GM21423 (cell line): ENCODE data around the gene PPM1F.

Source experiments
- ATAC-seq: cut with Tn5 transposase; IDR thresholded peaks from one replicate; pipeline ENCODE4 v1.9.1; 2021; ENCODE audit warnings: mild to moderate bottlenecking, moderate library complexity; ENCODE audit not compliant: unreplicated experiment

The PPM1F gene

DNA sequence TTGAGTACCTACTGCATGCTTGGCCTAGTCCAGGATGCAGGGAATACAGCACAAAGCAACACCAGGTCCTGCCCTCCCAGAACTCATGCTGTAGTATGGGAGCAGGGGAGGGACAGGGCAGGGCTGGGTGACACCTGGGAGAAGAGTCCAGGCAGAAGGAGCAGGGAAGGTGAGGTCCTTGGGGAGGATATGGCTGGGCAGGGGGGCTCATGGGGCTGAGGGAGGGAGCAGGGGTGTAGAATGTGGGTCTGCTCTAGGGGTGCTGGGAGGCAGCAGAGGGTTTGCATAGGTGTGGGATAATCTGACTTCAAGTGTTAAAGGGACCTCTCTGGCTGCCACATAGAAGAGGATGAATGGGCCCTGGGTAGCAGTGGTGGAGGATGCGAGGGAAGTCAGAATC, 25.2 kb upstream of the PPM1F start:
- ATAC-seq, result no peak

DNA sequence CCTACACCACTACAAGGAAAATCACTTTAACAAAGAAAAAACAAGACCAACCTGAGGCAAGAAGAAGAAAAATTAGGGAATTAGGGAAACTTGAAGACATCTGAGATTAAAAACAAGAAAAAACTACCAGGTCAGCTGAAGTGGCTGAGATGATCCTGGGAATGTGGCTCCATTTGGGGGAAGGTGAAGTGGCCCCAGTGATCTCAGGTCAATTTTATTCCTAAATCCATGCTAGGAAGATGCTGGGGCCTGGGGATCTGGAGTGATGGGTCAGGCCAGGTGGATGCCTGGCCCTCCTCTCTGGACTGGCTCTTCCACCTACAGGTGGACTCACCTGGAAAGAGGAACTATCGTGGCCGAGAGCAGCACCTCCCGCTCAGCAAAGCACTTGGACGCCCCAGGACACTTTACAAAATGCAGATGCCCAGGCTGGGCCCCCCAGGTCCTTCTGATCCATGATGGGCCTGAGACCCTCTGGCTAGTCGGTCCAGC, 23.3 kb upstream of the PPM1F start:
- no peak for ATAC-seq

DNA sequence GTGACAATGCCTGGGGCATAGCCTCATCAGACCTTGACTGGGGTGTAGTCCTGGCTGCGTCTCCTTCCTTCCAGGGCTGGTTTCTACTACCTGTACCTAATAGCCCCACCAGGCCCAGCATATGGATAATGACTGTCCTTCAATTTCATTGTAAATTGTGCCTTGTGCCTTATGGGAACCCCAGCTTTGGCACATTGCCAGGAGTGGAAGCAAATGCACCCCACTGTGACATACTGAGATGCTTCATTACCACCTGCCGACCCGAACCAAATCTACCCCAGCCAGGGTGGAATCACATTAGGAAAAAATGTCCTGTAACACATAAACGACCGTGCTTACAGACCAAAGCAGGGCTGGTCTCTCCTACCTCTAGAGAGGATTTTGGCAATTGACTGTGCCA, 22.6 kb upstream of the PPM1F start:
- no peak for ATAC-seq

DNA sequence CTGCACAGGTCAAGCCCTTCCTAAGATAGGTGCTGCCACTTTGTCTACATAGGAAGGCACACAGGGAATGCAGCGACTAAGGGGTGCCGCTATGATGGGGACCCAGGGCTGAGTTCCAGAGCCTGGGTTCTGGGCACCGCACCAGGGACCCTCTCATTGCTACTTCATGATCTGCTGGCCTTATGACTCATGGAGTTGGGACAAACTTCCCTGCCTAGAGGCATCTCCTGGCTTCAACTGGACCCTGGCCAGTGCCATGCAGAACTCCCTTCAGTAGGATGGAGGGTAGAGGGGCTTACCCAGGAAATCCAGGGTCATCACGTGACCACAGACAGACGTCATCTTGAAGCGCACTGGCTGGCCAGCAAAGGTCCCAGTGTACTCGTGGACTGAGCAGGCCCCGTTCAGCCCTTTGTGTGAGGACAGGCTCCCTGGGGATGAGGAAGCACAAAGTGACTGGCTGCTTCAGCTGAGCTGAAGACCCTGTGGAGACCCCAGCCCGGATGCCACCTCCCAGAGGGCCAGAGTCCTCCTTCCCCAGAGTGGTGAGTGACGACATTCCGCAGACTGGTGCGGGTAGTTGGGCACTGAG, 21.5 kb upstream of the PPM1F start:
- no peak for ATAC-seq

DNA sequence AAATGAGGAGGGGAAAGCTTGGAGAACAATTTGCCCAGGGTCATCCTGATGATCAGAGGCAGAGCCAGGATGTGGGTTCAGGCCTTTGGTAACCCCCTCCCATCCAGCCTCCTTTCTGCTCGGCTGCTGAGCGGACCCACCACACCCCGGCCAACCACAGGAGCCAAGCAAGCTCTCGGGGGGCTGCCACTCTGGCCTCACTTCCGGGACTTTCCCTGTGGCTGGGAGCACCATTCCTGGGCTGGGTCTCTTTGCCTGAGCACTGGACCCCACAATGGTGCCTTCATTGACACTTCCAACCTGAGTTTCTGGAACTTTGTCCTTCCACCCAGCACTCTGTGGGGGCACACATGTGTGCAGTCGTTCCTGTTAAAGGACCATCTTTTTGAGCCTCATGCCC, 20.2 kb upstream of the PPM1F start:
- no peak for ATAC-seq

DNA sequence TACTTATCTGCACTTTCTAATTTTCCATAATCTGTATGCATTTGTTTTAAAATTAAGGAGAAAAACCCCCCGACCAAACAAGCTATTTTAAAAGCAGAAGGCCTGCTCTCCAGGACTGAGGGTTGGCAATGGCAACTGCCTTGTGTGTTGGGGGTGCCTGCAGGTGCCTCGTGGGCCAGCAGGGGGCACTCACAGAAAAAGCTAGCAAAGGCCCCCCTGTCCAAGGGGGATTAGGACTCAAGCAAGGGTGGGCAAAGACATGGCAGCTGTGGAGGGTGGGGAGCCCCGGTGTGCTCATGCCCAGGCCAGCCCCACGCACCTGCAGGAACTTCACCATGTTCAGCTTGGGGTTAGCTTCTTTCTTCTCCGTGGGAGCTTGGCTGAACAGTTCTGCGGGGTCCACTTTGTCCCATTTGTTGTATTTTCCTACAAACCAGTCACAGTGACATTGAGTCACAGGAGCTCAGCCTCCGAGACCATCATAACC, 19.7 kb upstream of the PPM1F start:
- no peak for ATAC-seq

DNA sequence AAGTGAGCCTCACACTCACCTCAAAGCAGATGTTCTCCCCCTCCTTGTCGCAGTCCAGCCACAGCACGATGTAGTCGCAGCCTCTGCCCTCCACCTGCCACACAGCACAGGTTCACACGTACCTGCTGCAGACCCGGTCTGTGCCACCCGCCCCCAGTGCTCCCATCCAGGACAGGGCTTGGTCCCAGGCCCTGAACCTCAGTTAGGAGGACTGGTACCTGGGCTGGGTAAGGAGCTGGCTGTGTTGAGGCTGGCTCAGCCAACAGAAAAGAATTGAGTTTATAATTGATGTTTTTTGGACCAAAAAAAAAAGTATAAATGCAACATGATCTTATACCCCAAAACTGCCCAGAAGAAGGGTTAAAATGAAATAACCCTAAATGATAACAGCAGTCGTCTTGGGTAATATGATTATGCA, 19.2 kb upstream of the PPM1F start:
- no peak for ATAC-seq

DNA sequence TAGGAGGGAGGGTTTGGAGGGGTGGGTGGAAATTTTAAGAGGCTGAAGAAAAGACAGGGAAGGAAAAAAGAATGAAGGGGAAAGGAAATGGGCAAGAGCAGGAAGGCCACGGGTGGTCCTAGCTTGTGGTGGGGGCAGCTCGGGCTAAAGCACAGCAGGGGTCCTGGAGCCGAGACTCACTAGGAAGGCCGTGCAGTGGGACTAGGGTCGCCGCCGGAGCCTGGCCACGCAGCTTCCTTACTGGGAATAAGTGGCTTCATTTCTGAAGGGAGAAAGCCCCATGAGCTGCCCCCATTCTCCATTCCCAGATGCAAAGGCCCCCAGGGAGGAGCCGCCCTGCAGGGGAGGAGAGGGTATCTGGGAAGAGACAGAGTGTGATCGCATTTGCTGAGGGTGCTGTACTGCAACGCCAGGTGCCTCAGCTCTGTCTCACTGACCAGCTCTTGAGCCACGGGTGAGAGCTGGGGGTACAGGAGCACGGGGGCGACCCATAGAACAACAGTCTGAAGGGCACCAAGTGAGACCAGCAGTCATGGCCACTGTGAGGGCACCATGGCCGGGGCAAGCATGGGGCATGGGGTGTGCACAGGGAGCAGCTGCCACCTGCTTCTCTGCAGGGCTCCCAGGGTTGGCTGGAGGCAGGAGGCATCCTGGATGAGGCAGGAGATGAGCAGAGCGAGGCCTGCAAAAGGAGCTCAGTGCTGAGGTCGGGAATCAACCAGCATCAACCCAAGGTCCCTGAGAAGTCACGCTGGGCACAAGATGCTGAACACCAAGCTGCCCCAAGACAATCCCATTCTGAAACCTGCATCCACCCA, 18.4 kb upstream of the PPM1F start:
- ATAC-seq, result no peak

DNA sequence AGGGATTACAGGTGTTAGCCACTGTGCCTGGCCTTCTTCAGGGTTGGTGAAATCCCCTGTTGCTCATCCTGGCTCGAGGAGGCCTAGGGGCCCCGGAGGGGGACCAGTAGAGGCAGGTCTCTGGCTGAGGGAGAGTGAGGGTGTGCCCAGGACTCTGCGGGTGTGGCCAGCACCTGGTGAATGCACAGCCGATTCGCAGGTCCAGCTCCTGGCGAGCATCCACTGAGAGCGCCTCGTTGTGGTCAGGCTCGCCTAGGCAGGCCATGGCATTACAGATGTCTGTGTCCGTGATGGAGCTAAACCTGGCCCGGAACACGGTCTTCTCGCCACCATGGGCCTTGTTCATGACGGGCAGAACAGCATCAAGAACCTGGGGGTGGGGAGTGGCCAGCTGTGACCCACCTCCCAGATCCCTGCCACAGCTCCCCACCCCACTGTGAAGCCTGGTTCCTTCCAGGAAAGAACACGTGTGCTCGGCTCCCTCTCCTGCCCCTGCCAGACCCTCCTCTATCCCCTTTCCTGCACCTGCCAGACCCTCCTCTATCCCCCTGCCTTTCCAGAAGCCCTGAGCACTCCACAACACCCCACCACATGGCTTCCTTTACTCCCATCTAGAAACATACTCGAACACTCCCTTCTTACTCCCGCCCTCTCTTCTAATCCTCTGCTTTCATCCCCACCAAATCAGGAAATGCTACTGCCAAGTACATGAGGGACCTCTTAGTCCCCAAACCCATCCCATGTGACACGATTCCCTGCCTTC, 17.6 kb upstream of the PPM1F start:
- no peak for ATAC-seq

DNA sequence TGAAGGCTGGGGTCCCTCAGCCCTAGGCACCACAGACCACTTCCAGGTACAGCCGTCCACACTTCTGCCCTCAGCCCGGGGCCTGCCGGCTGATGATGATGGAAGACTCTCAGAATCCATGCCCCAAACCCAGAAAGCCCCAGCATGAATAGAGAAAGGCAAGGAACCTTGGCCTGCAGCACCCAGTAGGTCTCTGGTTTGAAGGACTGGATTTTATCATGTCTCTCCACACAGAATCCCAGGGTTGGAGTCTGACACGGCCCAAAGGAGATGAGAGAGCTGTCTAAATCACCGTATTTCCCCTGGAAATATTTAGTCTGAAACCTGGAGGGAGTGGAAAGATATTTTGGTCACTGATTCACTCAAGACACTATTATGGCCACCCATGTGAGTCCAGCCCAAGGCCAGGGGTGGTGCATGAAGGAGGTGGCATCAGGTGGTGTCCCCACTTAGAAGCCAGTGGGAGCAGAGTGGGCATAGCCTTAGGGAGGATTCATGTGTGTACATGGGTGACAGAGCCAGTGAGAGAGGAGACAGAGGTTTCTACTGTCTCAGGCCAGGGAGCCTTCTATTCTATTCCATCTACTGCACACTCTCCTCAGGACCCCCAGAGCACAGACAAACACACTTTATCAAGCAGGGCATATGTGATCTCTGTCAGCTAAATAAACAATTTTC, 15.9 kb upstream of the PPM1F start:
- no peak for ATAC-seq

DNA sequence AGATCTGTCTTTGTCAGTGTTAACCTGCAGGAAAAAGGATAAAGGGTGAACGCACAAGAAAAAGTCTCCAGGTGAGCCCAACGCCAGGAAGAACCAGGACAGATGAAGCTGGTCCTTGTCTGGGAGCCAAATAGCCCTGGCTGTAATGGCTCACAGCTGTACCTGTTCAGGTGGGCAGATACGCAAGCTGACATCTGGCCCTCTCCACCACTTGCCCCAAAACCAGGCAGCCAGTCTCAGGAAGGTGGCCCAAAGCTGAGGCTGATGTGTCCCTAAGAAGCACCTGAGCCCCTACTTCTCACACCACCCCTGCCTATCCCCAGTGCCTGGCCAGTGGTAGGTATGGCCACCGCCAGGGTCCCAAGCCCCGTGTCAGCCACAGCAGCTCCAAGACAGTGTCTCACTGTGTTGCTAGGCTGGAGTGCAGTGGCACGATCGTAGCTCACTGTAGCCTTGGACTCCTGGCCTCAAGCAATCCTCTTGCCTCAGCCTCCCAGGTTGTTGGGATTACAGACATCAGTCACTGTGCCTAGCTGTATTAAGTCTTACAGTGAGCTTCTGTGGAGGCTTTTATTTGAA, 15.1 kb upstream of the PPM1F start:
- no peak for ATAC-seq

DNA sequence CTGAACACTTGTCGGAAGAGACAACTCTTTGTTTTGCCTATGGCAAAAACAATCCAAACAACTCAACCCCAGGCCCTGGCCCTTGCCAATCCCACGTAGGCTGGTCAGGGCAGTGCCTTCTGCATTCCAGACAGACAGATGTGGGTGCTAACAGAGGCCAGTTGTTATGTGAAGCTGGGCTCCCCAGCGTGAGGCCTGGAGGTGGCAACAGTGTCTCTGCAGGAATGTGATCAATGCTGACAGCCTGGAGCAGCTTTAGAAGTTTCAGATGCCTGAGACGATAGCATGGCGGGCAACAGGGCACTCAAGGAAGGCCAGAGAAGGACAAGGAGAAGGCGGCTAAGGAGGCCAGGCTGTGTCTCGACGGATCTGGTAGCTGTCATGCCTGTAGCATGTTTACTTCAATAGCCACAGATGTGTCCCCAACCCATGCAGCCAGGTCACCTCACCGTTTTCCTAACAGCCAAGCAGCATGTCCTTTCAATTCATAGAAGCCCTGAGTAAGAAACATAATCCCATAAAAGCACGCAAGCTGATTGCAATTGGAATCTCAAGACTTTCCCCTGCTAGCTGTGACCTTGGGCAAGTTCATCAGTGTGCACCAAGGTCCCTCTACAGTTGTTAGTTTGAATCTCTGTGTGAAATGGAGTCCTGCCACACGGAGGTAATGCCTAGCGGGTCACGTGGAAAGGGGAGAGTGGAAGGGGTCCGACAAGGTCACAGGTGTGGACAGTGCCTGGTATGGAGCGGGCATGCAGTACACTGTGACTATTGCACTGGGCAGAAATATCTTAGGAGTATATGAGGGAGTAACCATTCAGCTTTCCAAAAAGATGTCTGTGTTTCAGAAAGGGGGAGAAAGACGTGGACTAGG, 14.2 kb upstream of the PPM1F start:
- ATAC-seq, result no peak

DNA sequence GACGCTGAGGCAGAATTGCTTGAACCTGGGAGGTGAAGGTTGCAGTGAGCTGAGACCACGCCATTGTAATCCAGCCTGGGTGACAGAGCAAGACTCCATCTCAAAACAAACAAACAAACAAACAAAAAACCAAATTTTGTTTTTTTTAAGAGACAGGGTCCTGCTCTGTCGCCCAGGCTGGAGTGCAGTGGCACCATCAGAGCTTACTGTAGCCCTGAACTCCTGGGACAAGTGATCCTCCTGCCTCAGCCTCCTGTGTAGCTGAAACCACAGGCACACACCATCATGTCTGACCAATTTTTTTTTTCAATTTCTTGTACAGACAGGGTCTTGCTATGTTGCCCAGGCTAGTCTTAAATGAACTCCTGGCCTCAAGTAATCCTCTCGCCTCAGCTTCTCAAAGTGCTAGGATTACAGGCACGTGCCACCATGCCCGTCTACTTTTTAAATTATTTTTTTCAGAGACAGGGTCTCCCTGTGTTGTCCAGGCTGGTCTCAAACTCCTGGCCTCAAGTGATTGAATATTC, 13.2 kb upstream of the PPM1F start:
- no peak for ATAC-seq

DNA sequence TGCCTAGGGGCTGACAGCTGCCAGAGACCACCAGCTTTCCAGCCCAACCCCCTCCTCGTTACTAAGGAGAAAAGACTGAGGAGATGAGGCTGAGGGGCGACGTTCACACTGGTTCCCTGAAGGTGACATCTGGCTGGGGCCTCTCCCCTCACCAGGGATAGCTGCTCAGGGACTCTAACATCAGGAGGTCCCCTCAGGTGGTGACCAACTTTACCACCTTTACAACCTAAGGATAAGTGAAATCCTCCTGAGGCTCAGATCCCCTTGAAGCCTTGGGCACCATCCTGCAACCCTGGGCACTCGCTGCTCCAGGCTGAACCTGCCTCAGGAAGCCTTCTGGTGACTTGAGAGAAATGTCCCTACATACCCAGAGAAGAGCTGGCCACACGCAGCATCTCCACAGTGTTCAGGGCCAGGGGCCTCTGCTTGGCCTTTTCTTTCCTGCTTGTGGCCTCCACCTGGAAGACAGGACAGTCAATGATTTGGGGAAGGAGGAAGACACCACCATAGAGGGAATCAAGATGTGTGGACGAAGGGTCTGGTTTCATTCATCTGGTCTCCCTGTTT, 12.4 kb upstream of the PPM1F start:
- ATAC-seq, result no peak

DNA sequence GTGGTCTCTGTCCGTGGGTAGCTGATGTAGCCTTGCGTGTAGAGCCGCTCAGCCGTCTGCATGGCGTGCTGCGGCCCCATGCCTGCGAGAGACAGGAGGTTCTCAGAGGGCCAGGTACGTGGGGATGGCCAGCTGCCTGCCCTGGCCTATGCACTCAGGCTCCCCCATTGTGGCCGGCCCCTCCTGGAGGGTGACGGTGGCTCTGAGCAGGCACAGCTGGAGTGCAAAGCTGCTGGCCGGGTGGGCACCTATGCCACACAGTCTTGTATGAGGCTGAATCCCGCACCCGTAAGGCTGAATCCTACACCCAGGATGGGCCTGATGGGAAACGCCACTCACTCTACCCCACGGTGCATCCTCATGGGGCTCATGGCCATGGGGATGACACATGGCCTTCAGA, 11.6 kb upstream of the PPM1F start:
- ATAC-seq, result no peak

DNA sequence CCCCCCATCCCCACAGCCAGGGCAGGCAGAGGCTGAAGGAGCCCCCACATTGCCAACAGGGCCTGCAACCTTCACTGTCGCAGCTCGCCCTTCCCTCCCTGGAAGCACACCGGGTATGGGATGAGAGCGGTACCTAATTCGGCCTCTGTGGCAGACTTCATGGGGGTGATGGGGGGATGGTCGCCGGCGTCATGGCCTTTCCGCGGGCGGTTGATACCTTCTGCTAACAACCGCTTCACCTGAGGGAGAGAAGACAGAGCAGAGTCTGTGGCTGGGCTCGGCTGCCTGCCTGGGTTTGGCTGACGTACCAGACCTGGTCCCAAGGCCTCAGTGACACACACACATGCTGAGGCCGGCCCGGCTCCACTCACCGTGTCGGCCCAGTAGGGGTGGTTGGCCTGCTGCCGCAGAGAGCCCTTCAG, 11.2 kb upstream of the PPM1F start:
- ATAC-seq, result no peak

DNA sequence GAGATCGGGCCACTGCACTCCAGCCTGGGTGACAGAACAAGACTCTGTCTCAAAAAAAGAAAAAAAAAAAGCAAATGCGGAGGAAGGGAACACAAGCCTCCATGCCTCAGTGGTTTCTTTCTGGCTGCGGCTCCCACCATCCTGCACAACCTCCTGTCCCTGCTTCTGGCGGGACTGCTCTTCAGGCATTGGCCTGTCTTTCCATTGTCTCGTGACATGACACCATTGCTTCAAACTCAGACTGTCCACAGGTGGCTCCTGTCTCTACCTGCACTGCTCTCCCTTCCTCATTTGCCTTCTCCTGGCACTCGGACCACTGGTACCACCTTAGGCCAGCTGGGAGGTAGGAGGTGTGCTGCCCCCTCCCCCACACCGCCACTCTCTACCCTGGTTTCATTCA, 10.6 kb upstream of the PPM1F start:
- ATAC-seq, result no peak

DNA sequence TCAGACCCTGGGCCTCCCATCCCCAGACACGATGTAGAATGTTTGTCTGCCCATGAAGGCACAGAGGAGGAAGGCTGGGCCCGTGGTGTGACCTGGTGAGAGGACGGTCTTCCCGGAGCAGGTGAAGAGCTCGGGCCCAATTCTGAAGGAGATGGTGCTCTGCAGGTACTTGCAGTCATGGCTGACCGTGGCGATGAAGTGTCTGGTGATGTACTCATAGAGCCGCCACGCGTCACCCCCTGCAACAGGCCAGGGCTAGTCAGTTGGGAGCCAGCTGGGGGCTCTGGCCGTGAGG, 10.0 kb upstream of the PPM1F start:
- no peak for ATAC-seq

DNA sequence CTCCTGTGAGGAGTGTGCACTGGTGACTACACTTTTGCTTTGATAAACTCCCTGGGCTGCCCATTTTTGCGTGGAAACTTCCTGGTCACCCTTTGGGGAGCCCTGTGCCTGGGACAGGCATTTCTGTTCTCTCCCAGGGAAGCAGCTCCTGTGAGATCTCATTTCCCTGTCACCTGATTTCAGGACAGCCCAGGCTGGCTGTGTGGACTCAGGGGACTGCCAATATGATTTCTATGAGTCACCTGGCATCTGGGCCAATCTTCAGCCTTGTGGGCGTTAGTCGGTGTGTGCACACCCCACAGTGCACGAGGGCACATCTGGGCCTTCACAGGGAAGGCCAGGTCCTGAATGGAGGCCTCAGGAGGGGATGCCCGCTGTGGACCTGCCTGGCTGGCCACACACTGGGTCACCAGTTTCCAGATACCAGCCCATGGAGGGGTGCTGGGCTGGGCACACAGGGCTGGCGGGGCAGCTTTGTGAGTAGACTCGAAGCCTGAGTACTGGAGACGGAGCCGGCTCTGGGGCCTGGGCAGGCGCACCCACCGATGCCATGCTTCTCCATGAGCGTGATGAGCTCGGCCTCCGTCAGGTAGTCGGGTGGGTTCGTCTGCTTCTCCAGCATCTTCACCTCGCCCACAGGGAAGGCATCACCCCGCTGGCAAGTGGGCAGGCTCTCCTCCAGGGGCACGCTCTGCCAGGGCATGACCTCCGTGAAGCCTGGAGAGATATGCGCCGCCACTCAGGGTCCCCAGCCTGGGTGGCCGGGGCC, 9.4 kb upstream of the PPM1F start:
- ATAC-seq, result no peak
